Ramos (cell line): ENCODE measurements around the gene RAI14.

Experiments
- in situ Hi-C: fragments of 300-500 bp; cut with MboI; formaldehyde crosslinking; loops from one replicate; pipeline ENCODE4 v1.14.3; 2022; ENCODE audit warnings: low sequenced_read_pairs; ENCODE audit not compliant: unreplicated experiment

Gene RAI14

DNA sequence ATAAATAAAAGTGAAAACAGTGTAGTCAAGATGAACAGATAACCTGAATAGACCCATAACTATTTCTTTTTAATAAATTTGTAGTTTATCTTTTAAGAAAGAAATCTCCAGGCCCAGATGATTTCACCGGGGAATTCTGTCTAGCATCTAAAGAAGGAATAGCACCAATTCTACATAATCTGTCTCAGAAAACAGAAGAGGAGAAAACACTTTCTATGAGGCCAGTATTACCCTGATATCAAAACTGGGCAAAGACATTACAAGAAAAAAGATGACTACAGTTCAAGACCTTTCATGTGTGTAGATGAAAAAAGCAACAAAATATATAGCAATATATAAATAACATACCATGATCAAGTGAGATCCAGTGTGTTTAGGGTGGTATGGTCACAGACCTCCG lies 214.3 kb downstream of the RAI14 start:
- in situ Hi-C loops, result no loop called here

DNA sequence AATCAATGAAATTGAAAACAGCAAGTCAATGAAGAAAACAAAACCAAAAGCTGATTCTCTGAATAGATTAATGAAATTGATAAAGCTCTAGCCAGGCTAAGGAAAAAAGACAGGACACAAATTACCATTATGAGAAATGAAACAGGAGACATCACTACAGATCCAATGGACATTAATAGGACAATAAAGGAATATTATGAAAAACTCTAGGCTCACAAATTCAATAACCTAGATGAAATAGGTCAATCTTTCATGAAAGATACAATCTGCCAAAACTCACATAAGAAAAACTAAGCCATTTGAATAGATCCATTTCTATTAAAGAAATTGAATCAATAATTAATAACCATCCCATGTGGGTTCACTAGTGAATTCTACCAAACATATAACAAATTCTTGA lies 220.1 kb downstream of the RAI14 start:
- in situ Hi-C loops, result loop anchor here (25.0 kb wide), 1 partner anchor 389 kb away; no protein-coding TSS in a partner anchor

DNA sequence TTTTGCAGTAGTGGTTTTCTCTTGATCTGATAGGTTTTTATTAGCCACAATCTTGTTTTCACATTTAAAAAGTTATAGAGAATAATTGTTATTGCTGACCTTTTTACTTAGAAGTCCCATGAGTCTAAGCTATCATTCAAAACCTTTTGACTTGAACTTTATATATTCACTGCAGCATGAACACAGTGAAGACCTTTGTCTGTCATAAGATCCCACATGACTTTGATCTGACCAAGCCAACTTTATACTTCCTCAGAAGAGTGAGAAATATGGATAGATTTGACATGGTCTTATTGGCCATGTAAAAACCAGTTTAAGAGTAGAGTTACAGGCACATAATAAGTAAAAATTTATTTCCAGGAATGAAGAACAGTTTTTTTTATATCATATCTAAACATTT lies 225.1 kb downstream of the RAI14 start:
- in situ Hi-C loops, result loop anchor here (25.0 kb wide), 1 partner anchor 394 kb away; no protein-coding TSS in a partner anchor
